ENCODE measurements around the gene MCCC2. TPM values are rescaled to one million over a fixed set of nuclear protein-coding genes. Genes with fewer than 3 reads are reported as not detected.

Gene MCCC2
- total RNA-seq, 1 experiment from 2014 or later, result 51.3 TPM

Other genes starting within 250 kb of the MCCC2 start
- gene BDP1, start 131.7 kb upstream of the MCCC2 start, total RNA-seq (2014; rRNA removed; shearing (Covaris generic)), result 13.4 and 14.4 TPM in 2 replicates
- not detected in 2 replicates for gene CARTPT, start 131.9 kb downstream of the MCCC2 start, total RNA-seq (2014; rRNA removed; shearing (Covaris generic))